Astrocyte of the spinal cord (primary cell): ENCODE data around the gene FAM20B.

Experiments used
- DNase-seq: peaks from one replicate; pipeline ENCODE4 v3.0.0; 2011; ENCODE audit warnings: low read depth, low spot score
- H3K4me3 ChIP-seq: 2 replicates; pipeline ENCODE4 v1.5.1; 2011; ENCODE audit warnings: low read depth, mild to moderate bottlenecking, low read length, moderate library complexity
- CTCF ChIP-seq: IDR thresholded peaks from 2 replicates; pipeline ENCODE4 v1.5.1; 2012; ENCODE audit warnings: low read depth, mild to moderate bottlenecking, low read length, inconsistent platforms
- in situ Hi-C: cut with HindIII; loops from 2 replicates; pipeline ENCODE4 v1.10.0; 2017; ENCODE audit warnings: low sequenced_read_pairs

FAM20B gene

GRCh38 chr1:179048339-179049124 is 22.8 kb downstream of the FAM20B start:
- in situ Hi-C loops, result no loop called here
- no peak overlapping the region for H3K4me3 ChIP-seq
- DNase-seq, result no peak
- TF ChIP-seq CTCF, result no peak

GRCh38 chr1:179052776-179053175 is 27.1 kb downstream of the FAM20B start:
- no peak overlapping the region for H3K4me3 ChIP-seq
- TF ChIP-seq CTCF, result no peak
- in situ Hi-C loops, result no loop called here
- DNase-seq, result no peak

- in situ Hi-C loops, result no loop called here
- no peak overlapping the region for H3K4me3 ChIP-seq
- DNase-seq, result no peak
- TF ChIP-seq CTCF, result no peak
Observed at GRCh38 chr1:179053486-179053885, 27.8 kb downstream of the FAM20B start.

- TF ChIP-seq CTCF, result no peak
- in situ Hi-C loops, result no loop called here
Observed at GRCh38 chr1:179055937-179056336, 30.2 kb downstream of the FAM20B start.

GRCh38 chr1:179058487-179059483 is 33.1 kb downstream of the FAM20B start:
- in situ Hi-C loops, result no loop called here
- TF ChIP-seq CTCF, result no peak
- no peak for DNase-seq
- no peak overlapping the region for H3K4me3 ChIP-seq

More at GRCh38 chr1:179055937-179056336, 30.2 kb downstream of the FAM20B start:
- H3K4me3 ChIP-seq, result no peak overlapping the region
- DNase-seq, result no peak

- no peak for TF ChIP-seq CTCF
- no peak for DNase-seq
- in situ Hi-C loops, result no loop called here
- H3K4me3 ChIP-seq, result no peak overlapping the region
Observed at GRCh38 chr1:179061360-179062282, 35.9 kb downstream of the FAM20B start.
